ENCODE results near the gene DUS1L.

Gene DUS1L

GRCh38 chr17:82083009-82083408 lies 17.4 kb upstream of the DUS1L start:
- H2AFZ ChIP-seq (ENCODE audit: low read length), result no peak overlapping the region
- no peak overlapping the region for H3K4me3 ChIP-seq (ENCODE audit: low read length)
- H4K20me1 ChIP-seq (ENCODE audit: insufficient read depth, low read length), result no peaks in the 10 kb centered on the region
- H3K36me3 ChIP-seq (replicated peaks; ENCODE audit: insufficient read depth, low read length), result peaks cover 13% of the 10 kb centered on the region
- H3K4me2 ChIP-seq (ENCODE audit: low read depth, low read length), result no peak overlapping the region
- TF ChIP-seq CTCF (IDR thresholded peaks at IDR 0.05; ENCODE audit: low read length), result no peak
- TF ChIP-seq EZH2 (optimal IDR thresholded peaks at IDR 0.05; ENCODE audit: low read depth, low read length), result no peak
- no peak for TF ChIP-seq EZH2phosphoT487 (IDR thresholded peaks at IDR 0.05; ENCODE audit: low read length)
- H3K27me3 ChIP-seq (replicated peaks; ENCODE audit: insufficient read depth, low read length), result no peaks in the 10 kb centered on the region
- no peaks in the 10 kb centered on the region for H3K9me2 ChIP-seq (replicated peaks; ENCODE audit: insufficient read depth, low read length)
- no peaks in the 10 kb centered on the region for H3K9me3 ChIP-seq (replicated peaks; ENCODE audit: insufficient read depth, low read length)
- H3K9ac ChIP-seq (ENCODE audit: low read length), result no peak overlapping the region
- H3K4me1 ChIP-seq (ENCODE audit: low read length), result no peaks in the 10 kb centered on the region
- no peaks in the 10 kb centered on the region; the same call in 1 of the 2 replicates for H3F3A ChIP-seq (ENCODE audit: insufficient read depth, low read length)
- H3K79me2 ChIP-seq (ENCODE audit: low read length), result peaks cover 2% of the 10 kb centered on the region; the same call in 1 of the 2 replicates
- no peak overlapping the region for H3K27ac ChIP-seq (ENCODE audit: low read length)
- no peak for DNase-seq

GRCh38 chr17:82082456-82082855 lies 16.9 kb upstream of the DUS1L start:
- Histone ChIP-seq H3K4me1 (ENCODE audit: low read length) (no peaks in the 10 kb centered on the region), H3K9me2 (replicated peaks; ENCODE audit: insufficient read depth, low read length) (no peaks in the 10 kb centered on the region), H3K4me3 (ENCODE audit: low read length) (no peak overlapping the region), H3K4me2 (ENCODE audit: low read depth, low read length) (no peak overlapping the region), H3K9me3 (replicated peaks; ENCODE audit: insufficient read depth, low read length) (no peaks in the 10 kb centered on the region), H3K9ac (ENCODE audit: low read length) (no peak overlapping the region), H2AFZ (ENCODE audit: low read length) (no peak overlapping the region), H3K79me2 (ENCODE audit: low read length) (no peaks in the 10 kb centered on the region), H3K27ac (ENCODE audit: low read length) (no peak overlapping the region), H4K20me1 (ENCODE audit: insufficient read depth, low read length) (no peaks in the 10 kb centered on the region), H3K36me3 (replicated peaks; ENCODE audit: insufficient read depth, low read length) (peaks cover 13% of the 10 kb centered on the region), H3F3A (ENCODE audit: insufficient read depth, low read length) (no peaks in the 10 kb centered on the region; the same call in 1 of the 2 replicates), H3K27me3 (replicated peaks; ENCODE audit: insufficient read depth, low read length) (no peaks in the 10 kb centered on the region)
- TF ChIP-seq EZH2phosphoT487 (IDR thresholded peaks at IDR 0.05; ENCODE audit: low read length) (no peak), CTCF (IDR thresholded peaks at IDR 0.05; ENCODE audit: low read length) (no peak), EZH2 (optimal IDR thresholded peaks at IDR 0.05; ENCODE audit: low read depth, low read length) (no peak)
- no peak for DNase-seq

DNA sequence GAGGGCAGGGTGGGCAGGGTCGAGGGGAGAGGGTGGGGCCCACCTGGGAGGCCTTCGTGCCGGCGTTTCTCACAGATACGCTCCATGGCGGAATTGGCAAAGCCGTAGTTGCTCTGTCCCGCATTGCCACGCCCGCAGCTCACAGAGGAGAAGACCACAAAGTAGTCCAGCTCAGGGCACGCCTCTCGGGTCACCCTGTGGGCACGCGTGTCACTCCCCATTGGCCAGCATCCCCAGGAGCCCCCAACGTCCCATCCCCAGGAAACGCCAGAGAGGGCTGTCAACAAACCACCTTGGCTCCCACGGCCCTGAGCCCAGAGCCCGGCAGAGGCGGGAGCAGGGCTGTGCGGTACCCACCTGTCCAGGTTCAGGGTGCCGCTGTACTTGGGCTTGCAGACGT lies 16.4 kb upstream of the DUS1L start:
- TF ChIP-seq EZH2phosphoT487 (IDR thresholded peaks at IDR 0.05; ENCODE audit: low read length) (no peak), EZH2 (optimal IDR thresholded peaks at IDR 0.05; ENCODE audit: low read depth, low read length) (no peak), CTCF (IDR thresholded peaks at IDR 0.05; ENCODE audit: low read length) (no peak)
- Histone ChIP-seq H3K9ac (ENCODE audit: low read length) (no peak overlapping the region), H3K4me2 (ENCODE audit: low read depth, low read length) (no peak overlapping the region), H3K9me2 (replicated peaks; ENCODE audit: insufficient read depth, low read length) (no peaks in the 10 kb centered on the region), H3K27me3 (replicated peaks; ENCODE audit: insufficient read depth, low read length) (no peaks in the 10 kb centered on the region), H4K20me1 (ENCODE audit: insufficient read depth, low read length) (no peaks in the 10 kb centered on the region), H3K4me3 (ENCODE audit: low read length) (no peak overlapping the region), H3K4me1 (ENCODE audit: low read length) (no peaks in the 10 kb centered on the region), H2AFZ (ENCODE audit: low read length) (no peak overlapping the region), H3K27ac (ENCODE audit: low read length) (no peak overlapping the region), H3K79me2 (ENCODE audit: low read length) (no peaks in the 10 kb centered on the region), H3K36me3 (replicated peaks; ENCODE audit: insufficient read depth, low read length) (peaks cover 13% of the 10 kb centered on the region), H3F3A (ENCODE audit: insufficient read depth, low read length) (peaks cover under 1% of the 10 kb centered on the region; the same call in 1 of the 2 replicates), H3K9me3 (replicated peaks; ENCODE audit: insufficient read depth, low read length) (no peaks in the 10 kb centered on the region)
- DNase-seq, result no peak
